SJCRH30 (cell line): ENCODE results near the gene NME7. TPM values are rescaled to one million over a fixed set of nuclear protein-coding genes. Genes with fewer than 3 reads are reported as not detected.
A peak's percentile ranks its signal among the peaks of the same experiment; 100 is the strongest.

Experiments used
- DNase-seq, 2 experiments: peaks; one replicate each; pipeline ENCODE4 v3.0.0-alpha.2; 2015 to 2020
- H3K27ac ChIP-seq: fragments of 250-450 bp; sonication (Bioruptor Pico); 2 replicates; pipeline ENCODE4 v1.5.1; 2020; ENCODE audit warnings: mild to moderate bottlenecking, moderate library complexity
- H3K27me3 ChIP-seq: fragments of 250-450 bp; sonication (Bioruptor Pico); 2 replicates; pipeline ENCODE4 v1.5.1; 2020; ENCODE audit warnings: mild to moderate bottlenecking, moderate library complexity
- H3K36me3 ChIP-seq: fragments of 250-450 bp; sonication (Bioruptor Pico); 2 replicates; pipeline ENCODE4 v1.5.1; 2020; ENCODE audit warnings: mild to moderate bottlenecking, moderate library complexity
- H3K4me1 ChIP-seq: fragments of 250-450 bp; sonication (Bioruptor Pico); 2 replicates; pipeline ENCODE4 v1.5.1; 2020; ENCODE audit warnings: mild to moderate bottlenecking, moderate library complexity
- H3K4me3 ChIP-seq: fragments of 250-450 bp; sonication (Bioruptor Pico); 2 replicates; pipeline ENCODE4 v1.5.1; 2020; ENCODE audit warnings: mild to moderate bottlenecking, moderate library complexity
- H3K9me3 ChIP-seq: fragments of 250-450 bp; sonication (Bioruptor Pico); replicated peaks from 2 replicates; pipeline ENCODE4 v1.5.1; 2020; ENCODE audit warnings: mild to moderate bottlenecking, moderate library complexity
- total RNA-seq: library from RNA; depleted of rRNA; stranded (reverse); fragments of >200 nt; shearing (Covaris generic); gene quantifications from 2 replicates; pipeline ENCODE4 v1.2.3, GENCODE V29; 2014

Gene NME7
- total RNA-seq, 1 experiment from 2014 or later, result 20.7 TPM

DNA sequence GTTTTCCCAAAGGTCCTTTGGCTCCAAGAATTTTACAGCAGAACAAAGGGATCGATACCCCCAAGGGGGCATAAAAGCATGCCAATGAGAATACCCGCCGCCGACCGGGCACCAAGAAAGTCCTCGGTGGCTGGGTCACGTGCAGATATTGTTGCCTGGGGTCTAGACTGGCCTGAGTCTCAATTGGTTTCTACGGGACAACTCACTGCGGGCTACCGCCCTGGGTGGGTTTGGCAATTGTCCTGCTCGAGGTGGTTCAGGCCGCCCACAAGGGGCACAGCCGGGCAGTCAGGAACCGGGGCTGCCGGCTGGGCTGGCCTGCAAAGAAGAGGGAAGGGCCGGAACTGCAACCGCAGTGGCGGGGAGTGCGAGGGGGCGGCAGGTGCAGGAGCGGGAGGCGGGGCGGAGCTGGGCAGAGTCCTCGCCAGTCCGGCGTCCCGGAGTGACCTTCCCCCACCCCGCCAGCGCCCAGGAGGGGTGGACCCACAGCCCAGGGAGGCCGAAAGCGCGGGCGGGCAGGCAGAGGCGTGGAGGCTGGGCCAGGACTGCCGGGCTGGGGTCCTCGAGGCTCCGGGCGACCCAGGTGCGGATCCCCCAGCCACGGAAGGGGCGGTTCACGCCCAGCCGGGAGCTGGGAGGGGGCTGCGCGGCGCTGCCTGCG is 262.0 kb downstream of the NME7 start:
- peak; percentile 80 to 85 for DNase-seq
- Histone ChIP-seq H3K27ac (peak overlapping the region; percentile 82), H3K9me3 (no peaks in the 10 kb centered on the region), H3K4me1 (peaks cover 9% of the 10 kb centered on the region), H3K4me3 (peak overlapping the region; percentile 96), H3K36me3 (no peaks in the 10 kb centered on the region), H3K27me3 (no peaks in the 10 kb centered on the region)

DNA sequence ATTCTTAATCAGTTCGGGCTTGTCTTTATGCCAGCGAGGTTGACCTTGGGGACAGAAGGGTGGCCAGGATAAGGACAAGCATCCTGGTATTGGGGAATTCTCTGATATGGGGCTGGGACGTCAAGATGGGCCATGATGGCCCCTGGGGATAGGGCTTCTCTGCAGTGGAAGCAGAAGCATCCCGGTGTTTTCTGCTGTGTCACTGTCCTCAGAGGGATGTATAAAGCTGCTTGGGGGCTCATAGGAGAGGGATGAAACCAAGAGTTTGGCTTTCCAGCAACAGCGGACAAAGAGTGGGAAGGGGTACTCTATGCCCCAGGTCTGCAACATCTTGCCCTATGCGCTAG is 262.5 kb downstream of the NME7 start:
- Histone ChIP-seq H3K27me3 (no peaks in the 10 kb centered on the region), H3K27ac (peak overlapping the region; percentile 82), H3K9me3 (no peaks in the 10 kb centered on the region), H3K4me1 (peaks cover 9% of the 10 kb centered on the region), H3K36me3 (no peaks in the 10 kb centered on the region), H3K4me3 (peak overlapping the region; percentile 96)
- no peak for DNase-seq

DNA sequence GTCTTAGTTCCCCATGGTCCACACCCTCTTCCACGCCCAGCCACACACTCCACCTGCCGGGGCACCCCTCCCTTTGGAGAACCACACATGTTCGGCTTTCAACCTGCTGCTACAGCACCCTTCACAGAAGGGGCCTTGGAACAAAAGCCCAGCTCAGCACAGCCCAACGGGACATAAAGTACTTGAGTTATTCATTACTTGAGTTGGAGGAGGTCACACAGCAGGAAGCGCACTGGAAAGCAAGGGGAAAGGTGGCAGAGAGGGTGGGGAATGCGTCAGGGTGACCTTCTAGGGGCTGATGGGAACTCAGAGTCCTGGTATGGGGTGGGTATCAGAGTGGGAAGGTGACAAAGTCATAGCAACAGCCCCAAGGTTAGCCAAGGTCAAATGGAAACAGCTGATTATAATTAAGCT is 264.1 kb downstream of the NME7 start:
- H3K27me3 ChIP-seq, result no peaks in the 10 kb centered on the region
- no peak overlapping the region for H3K4me3 ChIP-seq
- DNase-seq, result no peak
- H3K9me3 ChIP-seq, result no peaks in the 10 kb centered on the region
- no peaks in the 10 kb centered on the region for H3K36me3 ChIP-seq
- no peak overlapping the region for H3K27ac ChIP-seq
- H3K4me1 ChIP-seq, result peaks cover 9% of the 10 kb centered on the region

DNA sequence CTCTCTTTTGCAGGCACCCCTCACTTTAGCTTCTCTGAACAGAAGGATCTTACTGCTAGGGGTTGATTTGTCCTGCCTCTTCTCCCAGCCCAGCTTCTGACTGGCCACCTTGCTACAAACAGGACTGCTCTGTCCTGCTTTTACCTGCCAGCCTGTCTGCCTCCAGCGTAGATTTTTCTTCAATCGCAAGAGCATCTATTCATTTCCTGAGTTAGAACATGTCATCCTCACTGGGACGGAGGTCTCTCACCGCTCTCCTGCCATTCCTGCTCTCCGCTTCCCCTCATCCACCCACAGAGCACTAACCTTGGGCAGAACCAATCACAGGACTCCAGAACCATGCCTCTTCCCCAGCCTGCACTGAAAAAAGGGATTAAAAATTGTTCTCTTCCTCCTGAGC is 264.6 kb downstream of the NME7 start:
- H3K4me1 ChIP-seq, result peaks cover 9% of the 10 kb centered on the region
- no peaks in the 10 kb centered on the region for H3K36me3 ChIP-seq
- no peak overlapping the region for H3K4me3 ChIP-seq
- DNase-seq, result no peak
- H3K9me3 ChIP-seq, result no peaks in the 10 kb centered on the region
- H3K27ac ChIP-seq, result no peak overlapping the region
- H3K27me3 ChIP-seq, result no peaks in the 10 kb centered on the region

DNA sequence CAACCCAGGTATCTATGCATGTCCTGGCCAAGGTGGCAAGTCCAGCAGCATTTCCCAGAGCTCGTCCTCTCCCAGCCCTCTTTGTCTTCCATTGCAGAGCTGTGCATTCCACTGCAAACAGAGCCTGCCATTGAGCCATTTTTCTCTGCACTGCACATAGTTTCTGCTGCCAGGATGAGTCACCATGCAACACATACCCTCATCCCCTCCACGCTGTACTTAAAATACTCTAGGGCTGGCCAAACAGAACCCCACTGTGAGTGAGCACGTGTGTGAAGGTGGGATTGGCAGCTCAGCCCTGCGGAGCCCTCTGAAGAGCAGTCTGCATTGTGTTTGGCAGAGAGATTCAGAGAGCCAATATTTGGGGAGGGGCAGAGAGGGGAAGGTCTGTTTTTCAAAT is 265.0 kb downstream of the NME7 start:
- Histone ChIP-seq H3K9me3 (no peaks in the 10 kb centered on the region), H3K4me3 (no peak overlapping the region), H3K4me1 (peaks cover 9% of the 10 kb centered on the region), H3K27ac (no peak overlapping the region), H3K27me3 (no peaks in the 10 kb centered on the region), H3K36me3 (no peaks in the 10 kb centered on the region)
- DNase-seq, result peak; percentile 47 to 58

DNA sequence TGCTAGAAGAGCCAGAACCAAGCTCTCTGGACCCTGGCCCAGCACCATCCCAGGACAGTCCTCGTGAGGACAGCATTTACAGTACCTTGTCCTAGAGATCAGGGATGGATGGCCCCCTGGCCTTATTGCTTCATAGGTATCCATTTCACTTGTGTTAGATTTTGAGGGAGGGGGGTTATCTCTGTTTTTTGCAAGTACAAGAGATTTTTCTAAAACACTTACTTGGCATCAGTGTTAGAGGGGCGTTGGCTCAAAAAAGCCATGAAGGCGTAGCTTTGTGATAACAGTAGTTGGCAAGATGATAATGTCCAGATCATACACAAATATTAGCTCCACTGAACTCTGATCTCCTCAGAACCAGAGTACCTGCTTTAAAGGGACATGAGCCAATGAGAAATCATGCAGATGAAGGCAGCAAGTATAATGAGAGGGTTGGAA is 266.9 kb downstream of the NME7 start:
- no peaks in the 10 kb centered on the region for H3K36me3 ChIP-seq
- H3K9me3 ChIP-seq, result no peaks in the 10 kb centered on the region
- H3K27me3 ChIP-seq, result no peaks in the 10 kb centered on the region
- no peak overlapping the region for H3K4me3 ChIP-seq
- no peak overlapping the region for H3K27ac ChIP-seq
- peaks cover 9% of the 10 kb centered on the region for H3K4me1 ChIP-seq
- DNase-seq, result no peak

DNA sequence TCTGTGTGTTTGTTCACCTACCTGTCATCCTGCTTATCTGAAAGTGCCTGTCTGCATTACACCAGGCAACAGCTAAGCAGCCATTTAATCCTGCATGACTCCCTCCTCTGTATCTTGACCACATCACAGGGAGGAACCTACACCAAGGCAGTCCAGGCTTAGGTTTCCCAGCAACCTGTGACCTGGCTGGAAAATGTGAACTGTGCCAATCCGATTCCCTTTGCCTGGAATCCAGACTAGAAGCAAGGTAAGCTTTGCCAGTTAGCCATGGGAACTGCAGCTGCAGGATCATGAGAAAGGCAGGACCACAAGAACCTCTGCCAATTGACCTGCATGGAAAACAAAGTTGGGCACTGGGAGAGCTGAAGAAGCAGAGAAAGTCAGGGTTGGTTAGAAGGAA is 267.4 kb downstream of the NME7 start:
- peaks cover 9% of the 10 kb centered on the region for H3K4me1 ChIP-seq
- H3K27me3 ChIP-seq, result no peaks in the 10 kb centered on the region
- H3K4me3 ChIP-seq, result no peak overlapping the region
- H3K36me3 ChIP-seq, result no peaks in the 10 kb centered on the region
- no peaks in the 10 kb centered on the region for H3K9me3 ChIP-seq
- H3K27ac ChIP-seq, result no peak overlapping the region
- no peak for DNase-seq

DNA sequence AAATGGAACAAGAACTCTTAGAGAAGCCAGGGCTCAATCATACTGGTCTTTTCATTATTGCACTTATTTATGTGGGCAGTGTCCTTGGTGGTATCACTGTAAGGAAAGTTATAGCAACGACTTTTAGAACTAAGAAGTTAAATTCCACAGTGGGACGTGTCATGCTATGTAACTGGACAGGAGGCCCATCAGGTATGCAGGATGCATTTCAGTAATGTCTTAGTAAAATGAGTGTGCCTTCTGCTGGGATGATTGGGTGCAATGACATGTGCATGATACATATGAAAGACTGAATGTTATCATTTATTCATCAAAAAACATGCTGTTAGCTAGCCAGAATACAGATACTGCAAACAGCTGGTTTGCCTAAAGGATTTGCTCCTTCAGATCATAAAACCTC is 268.0 kb downstream of the NME7 start:
- peaks cover 9% of the 10 kb centered on the region for H3K4me1 ChIP-seq
- DNase-seq, result no peak
- no peak overlapping the region for H3K4me3 ChIP-seq
- H3K27ac ChIP-seq, result no peak overlapping the region
- no peaks in the 10 kb centered on the region for H3K9me3 ChIP-seq
- H3K27me3 ChIP-seq, result no peaks in the 10 kb centered on the region
- H3K36me3 ChIP-seq, result no peaks in the 10 kb centered on the region

DNA sequence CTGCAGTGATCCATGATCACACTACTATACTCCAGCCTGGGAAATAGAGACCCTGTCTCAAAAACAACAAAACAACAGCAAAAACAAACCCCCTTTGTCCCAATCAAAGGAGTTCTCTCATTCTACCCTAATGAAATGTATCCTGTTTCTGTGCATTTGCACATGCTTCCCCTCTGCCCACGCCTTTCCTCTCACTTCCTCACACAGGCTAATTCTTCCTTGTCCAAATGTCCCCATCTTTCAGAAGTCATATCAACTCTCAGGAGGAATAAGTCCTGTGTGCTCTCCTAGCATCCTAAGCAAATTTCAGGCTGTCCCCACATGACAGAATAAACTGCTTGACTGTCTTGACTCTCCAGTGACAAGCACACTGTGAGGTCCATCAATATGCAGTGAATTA is 269.2 kb downstream of the NME7 start:
- Histone ChIP-seq H3K36me3 (no peaks in the 10 kb centered on the region), H3K27ac (no peak overlapping the region), H3K27me3 (no peaks in the 10 kb centered on the region), H3K4me1 (peaks cover 9% of the 10 kb centered on the region), H3K9me3 (no peaks in the 10 kb centered on the region), H3K4me3 (no peak overlapping the region)
- DNase-seq, result no peak

DNA sequence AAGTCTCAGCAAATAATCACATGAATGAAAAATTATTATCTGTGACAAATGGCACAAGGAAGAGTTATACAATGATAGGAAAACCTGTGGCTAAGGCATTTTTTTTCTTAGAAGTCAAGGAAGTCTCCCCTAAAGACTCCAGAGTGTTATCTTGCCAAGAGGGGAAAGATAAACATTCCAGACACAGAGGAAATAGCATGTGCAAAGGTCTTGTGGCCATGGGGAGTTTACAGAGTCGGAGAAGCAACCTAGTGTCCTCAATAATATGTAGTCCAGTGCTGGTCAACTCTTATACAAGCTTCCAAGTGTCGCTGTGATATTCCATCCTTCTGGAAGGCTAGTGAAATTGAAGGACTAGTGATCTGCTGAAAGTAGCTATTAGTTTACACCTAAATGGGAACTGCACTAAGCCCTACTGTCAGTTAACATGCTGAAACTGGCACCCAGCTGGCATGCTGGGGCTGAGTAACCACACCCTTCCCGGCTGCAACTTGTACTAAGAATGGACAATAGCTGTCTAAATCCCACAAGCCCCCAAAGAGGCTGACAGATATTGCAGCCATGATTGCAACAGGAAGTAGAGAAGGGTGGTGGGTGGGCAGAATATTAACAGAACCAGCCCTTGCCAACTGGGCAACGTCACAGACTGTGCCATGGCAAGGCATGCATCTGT is 272.6 kb downstream of the NME7 start:
- no peaks in the 10 kb centered on the region for H3K4me1 ChIP-seq
- no peak overlapping the region for H3K27ac ChIP-seq
- no peak overlapping the region for H3K4me3 ChIP-seq
- DNase-seq, result no peak
- H3K27me3 ChIP-seq, result no peaks in the 10 kb centered on the region
- H3K9me3 ChIP-seq, result no peaks in the 10 kb centered on the region
- H3K36me3 ChIP-seq, result no peaks in the 10 kb centered on the region

DNA sequence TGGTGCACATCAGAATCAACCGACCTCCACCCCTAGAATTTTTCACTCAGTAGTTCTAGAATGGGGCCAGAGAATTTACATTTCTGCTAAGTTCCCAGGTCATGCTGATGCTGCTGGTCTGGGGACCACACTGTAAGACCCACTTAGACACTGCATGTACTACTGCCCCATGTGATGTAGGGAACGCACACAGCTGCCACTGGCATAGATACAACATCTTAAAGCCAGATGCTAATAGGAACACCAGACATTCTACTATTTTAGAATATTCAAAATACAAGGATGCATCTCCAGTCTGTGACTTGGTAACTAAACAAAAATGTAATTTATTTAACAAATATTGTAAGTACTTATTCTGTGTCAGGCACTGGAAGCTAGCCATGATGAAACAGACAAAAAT is 275.2 kb downstream of the NME7 start:
- no peak for DNase-seq
- Histone ChIP-seq H3K27ac (no peak overlapping the region), H3K4me1 (no peaks in the 10 kb centered on the region), H3K4me3 (no peak overlapping the region), H3K36me3 (no peaks in the 10 kb centered on the region), H3K27me3 (no peaks in the 10 kb centered on the region), H3K9me3 (no peaks in the 10 kb centered on the region)

DNA sequence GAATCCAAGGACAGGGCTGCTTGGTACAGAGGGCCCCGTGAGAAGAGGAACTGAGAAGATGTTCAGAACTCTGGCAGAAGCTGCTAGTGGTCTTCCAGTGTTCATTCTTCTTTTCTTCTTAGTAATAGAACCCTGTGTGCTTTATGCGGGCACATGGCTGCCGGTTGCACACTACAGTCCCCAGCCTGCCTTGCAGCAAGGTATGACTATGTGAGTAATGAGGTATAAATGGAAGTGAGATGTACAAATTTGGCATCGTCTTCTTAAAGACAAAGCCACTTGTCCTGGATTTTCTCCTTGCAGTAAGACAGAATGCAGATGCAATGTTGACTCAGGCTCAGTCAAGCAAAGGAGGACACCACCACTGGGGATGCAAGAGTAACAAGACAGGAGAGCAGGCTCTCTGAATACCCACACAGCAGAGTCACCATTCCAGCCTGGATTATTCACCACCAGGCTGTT is 276.1 kb downstream of the NME7 start:
- no peaks in the 10 kb centered on the region for H3K4me1 ChIP-seq
- no peak overlapping the region for H3K27ac ChIP-seq
- no peaks in the 10 kb centered on the region for H3K36me3 ChIP-seq
- no peak overlapping the region for H3K4me3 ChIP-seq
- no peak for DNase-seq
- H3K27me3 ChIP-seq, result no peaks in the 10 kb centered on the region
- H3K9me3 ChIP-seq, result no peaks in the 10 kb centered on the region

DNA sequence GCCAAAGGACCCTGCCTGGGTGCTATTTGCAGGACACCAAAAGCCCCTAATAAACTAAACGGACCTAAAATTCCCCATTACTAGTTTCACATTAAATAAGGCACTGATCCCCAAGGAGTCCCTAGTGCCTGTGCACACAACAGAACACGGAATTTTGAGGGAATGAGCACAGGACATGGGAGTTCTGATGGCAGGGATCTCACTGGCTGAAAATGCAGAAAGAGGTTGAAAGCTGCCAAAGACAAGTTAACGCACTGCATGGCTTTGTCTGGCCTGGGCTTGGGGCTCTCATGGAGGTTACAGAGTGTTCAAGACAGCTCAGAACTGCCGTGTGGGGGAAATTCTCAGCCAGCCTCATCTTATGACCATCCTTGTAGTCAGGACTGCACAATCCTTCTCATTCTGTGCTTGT is 276.7 kb downstream of the NME7 start:
- DNase-seq, result no peak
- Histone ChIP-seq H3K4me1 (no peaks in the 10 kb centered on the region), H3K27me3 (no peaks in the 10 kb centered on the region), H3K4me3 (no peak overlapping the region), H3K36me3 (no peaks in the 10 kb centered on the region), H3K27ac (no peak overlapping the region), H3K9me3 (no peaks in the 10 kb centered on the region)

DNA sequence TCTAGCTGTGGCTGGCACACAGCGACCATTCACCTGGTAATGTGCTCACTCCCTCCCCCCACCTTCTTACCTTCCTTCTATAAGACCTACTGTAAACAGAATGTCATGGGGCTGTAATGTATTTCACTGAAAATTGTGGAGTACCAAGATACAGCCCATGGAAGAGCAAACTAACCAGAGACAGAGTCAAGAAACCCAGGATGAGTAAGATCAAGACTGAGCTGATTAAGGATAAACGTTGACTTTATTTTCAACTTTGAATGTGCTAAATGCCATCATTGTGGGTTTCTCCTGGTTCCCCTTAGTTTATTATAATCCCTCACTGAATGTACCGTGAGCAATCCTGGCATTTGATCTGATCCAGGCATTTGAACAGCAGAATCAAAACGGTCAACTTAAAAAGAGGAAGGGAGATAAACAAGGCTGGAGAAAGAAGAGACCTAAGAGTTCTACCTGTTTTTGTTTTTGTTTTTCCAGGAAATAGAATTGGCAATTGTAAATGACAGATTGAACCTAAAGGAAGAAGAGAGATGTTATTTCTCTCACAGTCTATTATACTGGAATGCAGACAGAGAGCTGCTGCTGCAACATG is 277.2 kb downstream of the NME7 start:
- no peak for DNase-seq
- Histone ChIP-seq H3K4me1 (no peaks in the 10 kb centered on the region), H3K27me3 (no peaks in the 10 kb centered on the region), H3K4me3 (no peak overlapping the region), H3K9me3 (no peaks in the 10 kb centered on the region), H3K27ac (no peak overlapping the region), H3K36me3 (no peaks in the 10 kb centered on the region)

DNA sequence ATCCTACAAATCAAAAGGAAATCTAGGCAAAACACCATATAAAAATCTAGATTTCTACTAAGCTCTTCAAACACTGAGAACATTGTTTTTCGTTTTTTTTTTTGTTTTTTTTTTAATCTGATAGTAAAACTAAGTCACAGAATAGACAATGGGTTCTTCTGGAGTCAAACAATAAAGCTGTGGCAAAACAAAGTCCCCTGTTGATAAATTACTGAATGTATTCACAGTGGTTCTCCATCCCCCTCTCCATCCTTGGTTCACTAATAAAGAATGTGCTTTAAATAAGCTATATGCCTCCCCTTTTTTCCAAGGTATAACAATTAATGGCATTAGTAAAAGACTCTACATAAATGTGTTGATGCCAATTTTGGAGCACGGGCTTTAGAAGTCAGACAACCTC is 277.8 kb downstream of the NME7 start:
- no peaks in the 10 kb centered on the region for H3K4me1 ChIP-seq
- H3K27ac ChIP-seq, result no peak overlapping the region
- H3K27me3 ChIP-seq, result no peaks in the 10 kb centered on the region
- H3K4me3 ChIP-seq, result no peak overlapping the region
- H3K36me3 ChIP-seq, result no peaks in the 10 kb centered on the region
- no peaks in the 10 kb centered on the region for H3K9me3 ChIP-seq
- no peak for DNase-seq

DNA sequence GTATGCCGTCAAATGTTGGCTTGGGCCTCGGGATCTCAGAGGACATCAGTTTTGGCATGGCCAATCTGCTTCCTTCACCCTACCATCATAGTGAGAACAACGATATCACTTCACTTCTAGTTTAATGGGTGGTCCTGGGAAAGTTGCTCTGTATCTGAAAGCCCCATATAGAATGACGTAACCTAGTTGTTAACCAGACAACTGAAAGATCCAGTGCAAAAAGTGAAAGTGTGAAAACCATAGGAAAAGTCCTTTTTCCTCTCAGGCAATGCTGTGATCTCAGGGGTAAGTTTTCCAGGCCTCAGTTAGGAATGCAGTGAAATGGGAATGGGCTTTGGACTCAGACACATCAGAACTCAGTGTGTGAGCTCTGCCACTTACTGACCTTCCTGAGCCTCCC is 279.7 kb downstream of the NME7 start:
- no peak overlapping the region for H3K27ac ChIP-seq
- H3K4me1 ChIP-seq, result no peaks in the 10 kb centered on the region
- H3K9me3 ChIP-seq, result no peaks in the 10 kb centered on the region
- no peak overlapping the region for H3K4me3 ChIP-seq
- no peaks in the 10 kb centered on the region for H3K36me3 ChIP-seq
- H3K27me3 ChIP-seq, result no peaks in the 10 kb centered on the region
- DNase-seq, result no peak
